HEK293 (cell line): ENCODE results near the gene CHST4.

Experiments
- KLF9 ChIP-seq: fragments of 450-650 bp; formaldehyde crosslinking; IDR thresholded peaks from 2 replicates; pipeline ENCODE4 v1.5.1; 2016; ENCODE audit warnings: missing biosample characterization, missing genetic modification characterization, low read depth
- TCF7L2 ChIP-seq: IDR thresholded peaks from 2 replicates; pipeline ENCODE4 v1.6.1; 2011; ENCODE audit warnings: low read depth, mild to moderate bottlenecking, inconsistent platforms, low read length, moderate library complexity, borderline replicate concordance
- WT1 ChIP-seq: fragments of 450-650 bp; formaldehyde crosslinking; IDR thresholded peaks from 2 replicates; pipeline ENCODE4 v1.5.1; 2016; ENCODE audit warnings: missing biosample characterization, missing genetic modification characterization
- YY2 ChIP-seq: fragments of 450-650 bp; formaldehyde crosslinking; IDR thresholded peaks from 2 replicates; pipeline ENCODE4 v1.5.1; 2016; ENCODE audit warnings: missing biosample characterization, missing genetic modification characterization
- ZNF175 ChIP-seq: fragments of 450-650 bp; formaldehyde crosslinking; IDR thresholded peaks from 2 replicates; pipeline ENCODE4 v1.5.1; 2016; ENCODE audit warnings: missing biosample characterization, missing genetic modification characterization
- ZNF274 ChIP-seq, 2 experiments: fragments of 200-500 bp in 1 of 2; fragments of 450-650 bp in 1 of 2; sonication (Bioruptor generic) in 1 of 2; formaldehyde crosslinking in 1 of 2; IDR thresholded peaks; 2 replicates each; pipeline versions ENCODE4 v1.5.1 to v1.6.1; 2014 to 2016; ENCODE audit warnings: borderline replicate concordance in 1 of 2, inconsistent platforms in 1 of 2, low read length in 1 of 2, missing biosample characterization in 1 of 2, missing genetic modification characterization in 1 of 2
- ZNF558 ChIP-seq: fragments of 450-650 bp; formaldehyde crosslinking; IDR thresholded peaks from 2 replicates; pipeline ENCODE4 v1.5.1; 2016; ENCODE audit warnings: missing biosample characterization, missing genetic modification characterization
- ZNF560 ChIP-seq: fragments of 450-650 bp; formaldehyde crosslinking; IDR thresholded peaks from 2 replicates; pipeline ENCODE4 v1.5.1; 2017; ENCODE audit warnings: missing biosample characterization, missing genetic modification characterization, borderline replicate concordance
- TF ChIP-seq, protein P1 (sequence below): fragments of 450-650 bp; formaldehyde crosslinking; conservative IDR thresholded peaks from 2 replicates; pipeline ENCODE4 v1.5.1; 2016; ENCODE audit warnings: low read depth, missing biosample characterization, missing genetic modification characterization
- TF ChIP-seq, protein P2 (sequence below): fragments of 450-650 bp; formaldehyde crosslinking; IDR thresholded peaks from 2 replicates; pipeline ENCODE4 v1.5.1; 2016; ENCODE audit warnings: missing biosample characterization, missing genetic modification characterization
- TF ChIP-seq, protein P3 (sequence below): fragments of 450-650 bp; formaldehyde crosslinking; IDR thresholded peaks from 2 replicates; pipeline ENCODE4 v1.5.1; 2016; ENCODE audit warnings: missing biosample characterization, missing genetic modification characterization

DNA sequence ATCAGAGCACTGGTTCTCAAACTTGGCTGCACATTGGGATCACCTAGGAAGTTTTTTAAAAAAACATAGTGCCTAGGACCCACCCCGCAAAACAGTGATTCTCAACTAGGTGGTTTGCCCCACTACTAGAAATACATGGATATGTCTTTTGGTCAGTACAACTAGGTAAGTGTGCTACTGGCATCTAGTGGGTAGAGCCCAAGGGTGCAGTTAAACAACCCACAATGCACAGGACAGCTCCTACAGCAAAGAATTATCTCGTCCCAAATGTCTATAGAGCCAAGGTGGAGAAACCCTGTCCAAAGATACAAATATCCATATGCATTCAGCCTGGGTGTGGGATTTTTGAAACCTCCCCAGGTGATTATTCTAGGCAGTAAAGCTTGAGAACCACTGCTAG is 25.3 kb upstream of the CHST4 start:
- TF ChIP-seq, protein P1, sequence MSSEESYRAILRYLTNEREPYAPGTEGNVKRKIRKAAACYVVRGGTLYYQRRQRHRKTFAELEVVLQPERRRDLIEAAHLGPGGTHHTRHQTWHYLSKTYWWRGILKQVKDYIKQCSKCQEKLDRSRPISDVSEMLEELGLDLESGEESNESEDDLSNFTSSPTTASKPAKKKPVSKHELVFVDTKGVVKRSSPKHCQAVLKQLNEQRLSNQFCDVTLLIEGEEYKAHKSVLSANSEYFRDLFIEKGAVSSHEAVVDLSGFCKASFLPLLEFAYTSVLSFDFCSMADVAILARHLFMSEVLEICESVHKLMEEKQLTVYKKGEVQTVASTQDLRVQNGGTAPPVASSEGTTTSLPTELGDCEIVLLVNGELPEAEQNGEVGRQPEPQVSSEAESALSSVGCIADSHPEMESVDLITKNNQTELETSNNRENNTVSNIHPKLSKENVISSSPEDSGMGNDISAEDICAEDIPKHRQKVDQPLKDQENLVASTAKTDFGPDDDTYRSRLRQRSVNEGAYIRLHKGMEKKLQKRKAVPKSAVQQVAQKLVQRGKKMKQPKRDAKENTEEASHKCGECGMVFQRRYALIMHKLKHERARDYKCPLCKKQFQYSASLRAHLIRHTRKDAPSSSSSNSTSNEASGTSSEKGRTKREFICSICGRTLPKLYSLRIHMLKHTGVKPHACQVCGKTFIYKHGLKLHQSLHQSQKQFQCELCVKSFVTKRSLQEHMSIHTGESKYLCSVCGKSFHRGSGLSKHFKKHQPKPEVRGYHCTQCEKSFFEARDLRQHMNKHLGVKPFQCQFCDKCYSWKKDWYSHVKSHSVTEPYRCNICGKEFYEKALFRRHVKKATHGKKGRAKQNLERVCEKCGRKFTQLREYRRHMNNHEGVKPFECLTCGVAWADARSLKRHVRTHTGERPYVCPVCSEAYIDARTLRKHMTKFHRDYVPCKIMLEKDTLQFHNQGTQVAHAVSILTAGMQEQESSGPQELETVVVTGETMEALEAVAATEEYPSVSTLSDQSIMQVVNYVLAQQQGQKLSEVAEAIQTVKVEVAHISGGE (tag by site-specific recombination) = no peak
- TF ChIP-seq ZNF175 (no peak), WT1 (tag by site-specific recombination) (no peak), YY2 (tag by site-specific recombination) (no peak), ZNF274 (IDR thresholded peaks at IDR 0.05; ENCODE audit: low read length) (no peak), ZNF274 (tag by site-specific recombination; IDR thresholded peaks at IDR 0.05; ENCODE audit: borderline replicate concordance) (no peak), ZNF560 (tag by site-specific recombination) (no peak), TCF7L2 (no peak), KLF9 (tag by site-specific recombination) (no peak), ZNF558 (tag by site-specific recombination) (no peak)
- TF ChIP-seq, protein P2, sequence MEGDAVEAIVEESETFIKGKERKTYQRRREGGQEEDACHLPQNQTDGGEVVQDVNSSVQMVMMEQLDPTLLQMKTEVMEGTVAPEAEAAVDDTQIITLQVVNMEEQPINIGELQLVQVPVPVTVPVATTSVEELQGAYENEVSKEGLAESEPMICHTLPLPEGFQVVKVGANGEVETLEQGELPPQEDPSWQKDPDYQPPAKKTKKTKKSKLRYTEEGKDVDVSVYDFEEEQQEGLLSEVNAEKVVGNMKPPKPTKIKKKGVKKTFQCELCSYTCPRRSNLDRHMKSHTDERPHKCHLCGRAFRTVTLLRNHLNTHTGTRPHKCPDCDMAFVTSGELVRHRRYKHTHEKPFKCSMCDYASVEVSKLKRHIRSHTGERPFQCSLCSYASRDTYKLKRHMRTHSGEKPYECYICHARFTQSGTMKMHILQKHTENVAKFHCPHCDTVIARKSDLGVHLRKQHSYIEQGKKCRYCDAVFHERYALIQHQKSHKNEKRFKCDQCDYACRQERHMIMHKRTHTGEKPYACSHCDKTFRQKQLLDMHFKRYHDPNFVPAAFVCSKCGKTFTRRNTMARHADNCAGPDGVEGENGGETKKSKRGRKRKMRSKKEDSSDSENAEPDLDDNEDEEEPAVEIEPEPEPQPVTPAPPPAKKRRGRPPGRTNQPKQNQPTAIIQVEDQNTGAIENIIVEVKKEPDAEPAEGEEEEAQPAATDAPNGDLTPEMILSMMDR (tag by site-specific recombination) = no peak
- TF ChIP-seq, protein P3, sequence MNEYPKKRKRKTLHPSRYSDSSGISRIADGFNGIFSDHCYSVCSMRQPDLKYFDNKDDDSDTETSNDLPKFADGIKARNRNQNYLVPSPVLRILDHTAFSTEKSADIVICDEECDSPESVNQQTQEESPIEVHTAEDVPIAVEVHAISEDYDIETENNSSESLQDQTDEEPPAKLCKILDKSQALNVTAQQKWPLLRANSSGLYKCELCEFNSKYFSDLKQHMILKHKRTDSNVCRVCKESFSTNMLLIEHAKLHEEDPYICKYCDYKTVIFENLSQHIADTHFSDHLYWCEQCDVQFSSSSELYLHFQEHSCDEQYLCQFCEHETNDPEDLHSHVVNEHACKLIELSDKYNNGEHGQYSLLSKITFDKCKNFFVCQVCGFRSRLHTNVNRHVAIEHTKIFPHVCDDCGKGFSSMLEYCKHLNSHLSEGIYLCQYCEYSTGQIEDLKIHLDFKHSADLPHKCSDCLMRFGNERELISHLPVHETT (tag by site-specific recombination) = no peak
